CD4-positive, alpha-beta T cell (primary cell): ENCODE data around the gene GON7. TPM values are rescaled to one million over a fixed set of nuclear protein-coding genes. Genes with fewer than 3 reads are reported as not detected.

ENCODE experiments used
- ATAC-seq: fragments of 200-7000 bp; cut with Tn5 transposase; one replicate; pipeline ENCODE4 v1.10.0; 2022; ENCODE audit warnings: mild to moderate bottlenecking; ENCODE audit not compliant: poor library complexity
- CTCF ChIA-PET: fragments of 350-600 bp; sonication (Branson Sonifier 250); formaldehyde crosslinking; loops from one replicate; lab custom pipeline; 2021; ENCODE audit warnings: antibody characterized with exemption, inconsistent platforms; lab: Charles Lee
- POLR2A ChIA-PET: fragments of 350-600 bp; sonication (Branson Sonifier 250); formaldehyde crosslinking; loops from one replicate; lab custom pipeline; 2021; ENCODE audit warnings: antibody characterized with exemption, inconsistent platforms; lab: Charles Lee
- DNase-seq, 14 experiments: peaks; one replicate each; pipeline ENCODE4 v3.0.0-alpha.2; 2013 to 2020; ENCODE audit warnings: mixed read lengths in 2 of 14
- H3K27ac ChIP-seq, 2 donors: one replicate each; pipeline versions ENCODE4 v1.5.1 to v1.7.0; 2013; ENCODE audit warnings: low read length in 2 of 2, low read depth in 1 of 2, mild to moderate bottlenecking in 1 of 2
- H3K27me3 ChIP-seq, 2 experiments: 1 replicate in 1 of 2; 2 replicates in 1 of 2; pipeline versions ENCODE4 v1.6.1 to v1.7.0; 2013; ENCODE audit warnings: low read length in 2 of 2, control low read depth in 1 of 2, mild to moderate bottlenecking in 1 of 2, moderate library complexity in 1 of 2; ENCODE audit not compliant: insufficient read depth in 2 of 2, control insufficient read depth in 1 of 2
- H3K36me3 ChIP-seq: one replicate; pipeline ENCODE4 v1.6.1; 2013; ENCODE audit warnings: low read length, control low read depth; ENCODE audit not compliant: insufficient read depth
- H3K4me1 ChIP-seq: one replicate; pipeline ENCODE4 v1.6.1; 2013; ENCODE audit warnings: low read length, control low read depth; ENCODE audit not compliant: insufficient read depth
- H3K4me3 ChIP-seq: one replicate; pipeline ENCODE4 v1.5.1; 2013; ENCODE audit warnings: mild to moderate bottlenecking, low read length, moderate library complexity
- H3K9me3 ChIP-seq, 2 experiments: 1 replicate in 1 of 2; 2 replicates in 1 of 2; pipeline versions ENCODE4 v1.6.1 to v1.7.0; 2013; ENCODE audit warnings: low read length in 2 of 2, mild to moderate bottlenecking in 2 of 2, control low read depth in 1 of 2, moderate library complexity in 1 of 2; ENCODE audit not compliant: control insufficient read depth in 1 of 2, insufficient read depth in 1 of 2
- H3K27ac Mint-ChIP-seq: one replicate; pipeline ENCODE4 v1.8.0; 2020; ENCODE audit warnings: mixed read lengths
- H3K27me3 Mint-ChIP-seq: one replicate; pipeline ENCODE4 v1.8.0; 2021; ENCODE audit warnings: mixed read lengths
- H3K36me3 Mint-ChIP-seq: one replicate; pipeline ENCODE4 v1.8.0; 2021; ENCODE audit warnings: low read depth, mixed read lengths
- H3K4me1 Mint-ChIP-seq: one replicate; pipeline ENCODE4 v1.8.0; 2021; ENCODE audit warnings: low read depth, mixed read lengths
- H3K4me3 Mint-ChIP-seq: one replicate; pipeline ENCODE4 v1.8.0; 2020; ENCODE audit warnings: mild to moderate bottlenecking, mixed read lengths
- H3K9me3 Mint-ChIP-seq: one replicate; pipeline ENCODE4 v1.8.0; 2020; ENCODE audit warnings: mixed read lengths
- CTCF ChIP-seq: fragments of 200-600 bp; IDR thresholded peaks from one replicate; pipeline ENCODE4 v1.8.0; 2022; ENCODE audit warnings: antibody characterized with exemption, mild to moderate bottlenecking
- intact Hi-C, 2 experiments: fragments of 100-400 bp; cut with DNase I in 1 of 2; cut with micrococcal nuclease in 1 of 2; formaldehyde crosslinking; loops; one replicate each; pipeline versions ENCODE4 v1.15.1 to v1.9.0; 2023 to 2025; cut with DNase I, micrococcal nuclease
- total RNA-seq, 174 experiments: library from RNA in 2 of 174; stranded (reverse) in 2 of 174; gene quantifications; one replicate each; pipeline ENCODE4 v1.2.3 and lab custom pipeline; 2021 to 2026

GON7 gene
- total RNA-seq, 2 experiments from 2014 or later, result 2.3 to 2.4 TPM

- DNase-seq, result no peak
- Histone ChIP-seq H3K9me3 (no peaks in the 10 kb centered on the region), H3K4me3 (no peak overlapping the region), H3K4me1 (no peaks in the 10 kb centered on the region), H3K36me3 (peaks cover 54% of the 10 kb centered on the region), H3K27ac (no peak overlapping the region), H3K27me3 (no peaks in the 10 kb centered on the region)
- Mint-ChIP-seq H3K4me1 (no peaks in the 10 kb centered on the region), H3K27ac (no peak overlapping the region), H3K9me3 (no peaks in the 10 kb centered on the region), H3K27me3 (no peaks in the 10 kb centered on the region), H3K36me3 (peaks cover 80% of the 10 kb centered on the region), H3K4me3 (no peak overlapping the region)
- ChIA-PET CTCF (no interaction called here), POLR2A (no interaction called here)
- intact Hi-C loops, result no loop called here
- no peak for TF ChIP-seq CTCF
- no peak for ATAC-seq
These were observed 16.7 kb upstream of the GON7 start for GRCh38 chr14:93223565-93223964.

- intact Hi-C loops, result no loop called here
- no peaks in the 10 kb centered on the region for H3K9me3 Mint-ChIP-seq
- ATAC-seq, result no peak
- CTCF ChIA-PET, result interaction anchor here (1.0 kb wide), 1 partner anchor 269 kb away, joined by 5 read pairs; no protein-coding TSS in a partner anchor
- H3K9me3 ChIP-seq, result no peaks in the 10 kb centered on the region
- no peaks in the 10 kb centered on the region for H3K4me1 ChIP-seq
- no peak for TF ChIP-seq CTCF
- no peak overlapping the region for H3K4me3 ChIP-seq
- POLR2A ChIA-PET, result interaction anchor here (0.6 to 1.3 kb wide), 3 partner anchors 13 to 106 kb away, joined by 3 read pairs; partner anchors contain the start of genes LYSET, MOAP1 and UBR7
- H3K27ac ChIP-seq, result no peak overlapping the region
- H3K36me3 Mint-ChIP-seq, result peaks cover 76% of the 10 kb centered on the region
- peaks cover 53% of the 10 kb centered on the region for H3K36me3 ChIP-seq
- H3K4me1 Mint-ChIP-seq, result no peaks in the 10 kb centered on the region
- DNase-seq, result no peak
- H3K27ac Mint-ChIP-seq, result no peak overlapping the region
- no peak overlapping the region for H3K4me3 Mint-ChIP-seq
- no peaks in the 10 kb centered on the region for H3K27me3 Mint-ChIP-seq
- no peaks in the 10 kb centered on the region for H3K27me3 ChIP-seq
These were observed 13.6 kb upstream of the GON7 start for GRCh38 chr14:93220509-93220908.

GRCh38 chr14:93219103-93219726 lies 12.3 kb upstream of the GON7 start:
- peaks cover 76% of the 10 kb centered on the region for H3K36me3 Mint-ChIP-seq
- no peaks in the 10 kb centered on the region for H3K4me1 ChIP-seq
- no peak overlapping the region for H3K4me3 Mint-ChIP-seq
- peak; percentile 79 for TF ChIP-seq CTCF
- H3K27ac Mint-ChIP-seq, result no peak overlapping the region
- no peak overlapping the region for H3K4me3 ChIP-seq
- H3K36me3 ChIP-seq, result peaks cover 59% of the 10 kb centered on the region
- no peaks in the 10 kb centered on the region for H3K27me3 ChIP-seq
- DNase-seq, result peak in 13 of 14 experiments; percentile 17 to 82 (median 37)
- ChIA-PET CTCF (interaction anchor here (0.5 to 1.2 kb wide), 13 partner anchors 9 to 470 kb away, joined by 3 to 15 read pairs (median 5); partner anchors contain the start of genes GON7, LYSET, MOAP1 and UBR7), POLR2A (interaction anchor here (0.6 to 1.0 kb wide), 7 partner anchors 8 to 290 kb away, joined by 3 to 12 read pairs (median 3); partner anchors contain the start of genes GON7, LYSET, MOAP1 and UBR7)
- H3K4me1 Mint-ChIP-seq, result no peaks in the 10 kb centered on the region
- no peak overlapping the region for H3K27ac ChIP-seq
- ATAC-seq, result peak; percentile 93
- H3K27me3 Mint-ChIP-seq, result no peaks in the 10 kb centered on the region
- no peaks in the 10 kb centered on the region for H3K9me3 ChIP-seq
- intact Hi-C loops, result loop anchor here (1.0 to 5.0 kb wide), 5 partner anchors 42 to 267 kb away; no protein-coding TSS in a partner anchor
- no peaks in the 10 kb centered on the region for H3K9me3 Mint-ChIP-seq
